NCI-H146 treated with DMSO at 0.1 percent for 48 hours (cell line): ENCODE data around the gene ASB4.
"Not testable (repeated sequence)": the region's sequence is repeated elsewhere in the genome, so short reads cannot be mapped to it uniquely, and the experiment has no call there.

Source experiments
- DNase-seq: peaks from one replicate; lab custom pipeline; 2025; ENCODE audit not compliant: unreplicated experiment; lab: John Stamatoyannopoulos, UW

Gene ASB4, protein sequence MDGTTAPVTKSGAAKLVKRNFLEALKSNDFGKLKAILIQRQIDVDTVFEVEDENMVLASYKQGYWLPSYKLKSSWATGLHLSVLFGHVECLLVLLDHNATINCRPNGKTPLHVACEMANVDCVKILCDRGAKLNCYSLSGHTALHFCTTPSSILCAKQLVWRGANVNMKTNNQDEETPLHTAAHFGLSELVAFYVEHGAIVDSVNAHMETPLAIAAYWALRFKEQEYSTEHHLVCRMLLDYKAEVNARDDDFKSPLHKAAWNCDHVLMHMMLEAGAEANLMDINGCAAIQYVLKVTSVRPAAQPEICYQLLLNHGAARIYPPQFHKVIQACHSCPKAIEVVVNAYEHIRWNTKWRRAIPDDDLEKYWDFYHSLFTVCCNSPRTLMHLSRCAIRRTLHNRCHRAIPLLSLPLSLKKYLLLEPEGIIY

GRCh38 chr7:95485391-95486123, at the start of gene ASB4:
Gene ASB4 (plus strand): TSS chr7:95485943. CDS start chr7:95485972, 29 bp downstream.
- no peak for DNase-seq

DNA sequence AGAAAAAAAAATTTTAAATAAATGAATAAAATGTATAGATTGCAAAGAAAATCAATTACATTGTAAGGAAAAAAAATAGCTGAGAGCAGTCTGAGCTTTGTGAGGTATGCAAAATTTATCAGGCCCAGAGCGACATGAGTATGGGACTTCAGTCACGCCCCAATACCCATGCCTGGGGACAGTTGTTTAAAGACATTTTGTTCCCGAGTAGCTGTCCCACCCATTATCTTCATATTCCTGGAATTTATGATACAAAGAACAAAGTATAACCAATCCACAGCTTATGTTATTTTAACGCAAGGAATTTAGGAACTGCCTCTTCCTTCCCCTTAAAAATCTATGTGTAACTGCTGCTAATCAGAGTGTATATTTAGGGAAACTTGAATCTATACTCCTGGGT, 49.3 kb upstream of the ASB4 start:
- DNase-seq: no peak

- DNase-seq: no peak
Measured at GRCh38 chr7:95440394-95441038, 45.2 kb upstream of the ASB4 start.

DNA sequence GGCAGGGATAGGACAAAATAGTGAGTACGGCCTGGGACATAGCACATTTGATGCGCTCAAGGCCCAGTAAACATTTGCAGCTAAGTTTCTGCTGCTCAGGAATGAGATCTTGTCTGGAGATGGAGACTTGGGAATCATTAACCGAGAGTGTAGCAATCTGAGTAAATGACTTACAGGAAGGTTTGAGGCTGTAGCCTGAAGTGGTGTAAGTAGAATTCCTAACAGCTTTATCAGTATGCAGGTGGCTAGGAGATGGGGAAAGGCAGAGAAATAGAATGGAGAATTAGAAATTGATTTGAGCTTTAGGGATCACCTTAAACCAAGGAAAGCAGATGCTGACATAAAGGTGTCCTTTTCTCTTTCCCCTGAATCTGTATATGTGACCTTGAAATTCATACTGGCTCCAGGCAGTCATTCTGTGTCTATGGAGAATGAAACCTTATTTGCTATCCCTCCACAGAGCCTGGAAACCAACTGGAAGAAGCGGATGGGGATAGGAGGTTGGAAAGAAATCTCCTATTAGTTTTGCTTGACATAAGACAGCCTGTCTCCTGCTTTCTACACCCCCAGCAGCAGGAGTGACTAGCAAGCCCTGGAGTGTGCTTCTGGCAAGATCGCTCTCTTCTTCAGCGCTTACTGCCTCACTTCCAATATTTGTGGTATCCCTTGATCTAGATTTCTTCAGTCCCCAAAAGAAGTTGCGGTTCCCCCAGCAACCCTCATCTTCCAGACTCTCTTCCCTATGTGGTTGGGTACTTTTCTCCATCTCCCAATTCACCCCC, 44.5 kb upstream of the ASB4 start:
- no peak for DNase-seq

DNA sequence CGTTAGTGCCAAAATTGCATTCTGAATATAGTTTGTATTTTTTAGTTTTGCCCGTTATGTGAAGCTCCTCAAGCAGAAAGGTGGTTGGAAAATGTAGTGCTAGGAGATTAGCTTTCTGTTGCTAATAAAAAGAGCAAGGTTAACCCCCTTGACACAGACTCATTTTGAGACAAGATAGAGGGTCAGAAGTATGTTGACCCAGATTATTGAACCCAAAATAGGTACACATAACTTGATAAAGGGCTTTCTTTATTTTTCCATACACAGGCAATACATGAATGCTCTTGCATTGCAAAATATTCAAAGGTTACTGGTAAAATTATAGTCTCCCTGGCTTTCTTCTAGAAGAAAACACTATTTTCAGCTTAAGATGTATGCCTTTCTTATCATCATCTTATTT, 40.9 kb upstream of the ASB4 start:
- no peak for DNase-seq

- no peak for DNase-seq
Measured at GRCh38 chr7:95446618-95447017, 39.1 kb upstream of the ASB4 start.

DNA sequence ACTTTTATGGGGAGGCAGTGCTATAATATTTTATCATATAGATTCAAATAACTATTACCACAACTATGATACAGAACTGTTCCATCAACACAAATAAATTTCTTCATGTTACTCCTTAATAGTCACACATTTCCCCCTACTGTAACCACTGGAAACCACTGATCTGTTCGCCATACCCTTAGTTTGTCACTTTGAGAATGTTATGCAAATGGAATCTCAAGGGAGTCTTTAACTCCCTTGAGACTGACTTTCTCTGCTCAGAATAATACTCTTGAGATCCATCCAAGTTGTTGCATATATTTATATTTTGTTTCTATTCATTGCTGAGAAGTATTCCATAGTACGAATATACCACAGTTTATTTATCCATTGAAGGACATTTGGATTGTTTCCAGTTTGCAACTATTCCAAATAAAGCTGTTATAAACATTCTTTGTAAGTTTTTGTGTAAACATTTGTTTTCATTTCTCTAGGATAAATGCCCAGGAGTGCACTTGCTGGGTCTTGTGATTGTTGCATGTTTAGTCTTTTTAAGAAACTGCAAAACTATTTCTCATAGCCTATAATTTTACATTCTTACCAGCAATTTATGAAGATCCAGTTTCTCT, 31.2 kb upstream of the ASB4 start:
- no peak for DNase-seq

- DNase-seq: no peak
Measured at GRCh38 chr7:95457947-95458346, 27.8 kb upstream of the ASB4 start.

GRCh38 chr7:95460653-95461052, 25.1 kb upstream of the ASB4 start:
- DNase-seq: not testable (repeated sequence)

DNA sequence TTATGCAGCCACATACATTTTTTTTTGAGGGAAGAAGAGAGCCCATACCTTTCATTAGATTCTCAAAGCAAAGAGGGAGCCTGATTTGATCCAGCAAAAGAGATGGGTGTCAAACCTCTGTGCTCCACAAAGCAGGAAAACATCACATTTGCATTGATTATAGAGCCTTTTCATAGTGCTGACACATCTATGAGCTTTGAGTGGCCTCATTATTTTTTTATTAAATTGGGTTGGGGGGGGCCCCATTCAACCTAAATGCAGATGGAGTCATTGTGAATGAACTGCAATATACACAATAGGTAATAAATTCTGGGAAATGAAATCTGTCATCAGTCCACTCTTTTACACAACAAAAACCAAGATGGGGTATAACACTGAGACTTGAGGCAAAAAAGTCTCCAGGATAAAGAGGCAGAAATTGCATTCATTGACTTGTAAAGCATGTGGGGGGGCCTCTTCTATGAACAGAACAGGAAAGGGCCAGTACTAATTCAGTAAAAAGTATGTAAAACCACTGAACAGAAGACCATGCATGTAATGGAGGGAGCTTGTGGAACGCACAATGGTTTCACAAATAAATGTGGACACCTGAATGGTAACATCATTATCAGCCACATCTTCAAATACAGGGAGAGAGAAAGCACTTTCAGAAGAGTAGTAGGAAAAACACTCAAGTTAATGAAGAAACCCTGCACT, 17.7 kb upstream of the ASB4 start:
- no peak for DNase-seq

GRCh38 chr7:95469187-95469586, 16.6 kb upstream of the ASB4 start:
- DNase-seq: peak; percentile 10

DNA sequence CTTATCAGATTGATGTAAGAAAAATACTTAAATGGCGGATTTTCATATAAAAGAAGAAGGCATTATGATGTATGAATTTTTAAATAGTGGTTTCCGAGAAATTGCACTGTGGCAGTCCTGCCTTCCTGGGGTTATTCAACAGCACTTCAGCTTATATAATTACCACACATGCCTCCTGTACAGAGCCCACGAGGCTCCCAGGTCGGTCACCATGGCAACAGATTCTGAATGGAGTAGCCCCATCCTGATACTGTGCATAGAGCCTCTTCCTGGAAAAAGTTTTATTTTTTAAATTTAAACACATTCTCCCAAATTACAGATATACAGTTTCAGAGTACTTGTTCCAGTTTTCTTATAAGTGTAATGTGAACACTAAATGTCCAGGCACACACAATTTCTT, 15.9 kb upstream of the ASB4 start:
- DNase-seq: peak; percentile 90

- peak; percentile 89 for DNase-seq
Measured at GRCh38 chr7:95470452-95470851, 15.3 kb upstream of the ASB4 start.

DNA sequence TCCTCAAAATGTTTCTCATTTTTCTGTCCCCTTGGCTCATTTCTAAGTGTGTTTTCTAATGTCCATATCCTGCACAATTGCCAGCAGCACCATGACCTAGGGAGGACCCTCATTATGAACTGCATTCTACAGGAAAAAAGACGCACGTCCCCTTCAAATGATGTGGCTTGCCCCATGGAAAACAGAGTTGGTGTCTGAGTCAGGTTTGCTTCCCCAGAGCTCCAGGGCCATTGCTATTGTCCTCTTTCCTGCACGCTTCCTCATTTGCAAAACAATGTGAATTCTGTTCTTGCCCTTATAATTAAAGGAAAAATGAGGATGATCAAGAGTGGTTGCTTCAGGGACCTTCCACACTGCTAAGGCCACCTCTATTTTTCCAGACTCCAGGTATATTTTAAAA, 14.7 kb upstream of the ASB4 start:
- DNase-seq: peak; percentile 49

GRCh38 chr7:95472581-95473161, 13.1 kb upstream of the ASB4 start:
- peak; percentile 51 for DNase-seq

DNA sequence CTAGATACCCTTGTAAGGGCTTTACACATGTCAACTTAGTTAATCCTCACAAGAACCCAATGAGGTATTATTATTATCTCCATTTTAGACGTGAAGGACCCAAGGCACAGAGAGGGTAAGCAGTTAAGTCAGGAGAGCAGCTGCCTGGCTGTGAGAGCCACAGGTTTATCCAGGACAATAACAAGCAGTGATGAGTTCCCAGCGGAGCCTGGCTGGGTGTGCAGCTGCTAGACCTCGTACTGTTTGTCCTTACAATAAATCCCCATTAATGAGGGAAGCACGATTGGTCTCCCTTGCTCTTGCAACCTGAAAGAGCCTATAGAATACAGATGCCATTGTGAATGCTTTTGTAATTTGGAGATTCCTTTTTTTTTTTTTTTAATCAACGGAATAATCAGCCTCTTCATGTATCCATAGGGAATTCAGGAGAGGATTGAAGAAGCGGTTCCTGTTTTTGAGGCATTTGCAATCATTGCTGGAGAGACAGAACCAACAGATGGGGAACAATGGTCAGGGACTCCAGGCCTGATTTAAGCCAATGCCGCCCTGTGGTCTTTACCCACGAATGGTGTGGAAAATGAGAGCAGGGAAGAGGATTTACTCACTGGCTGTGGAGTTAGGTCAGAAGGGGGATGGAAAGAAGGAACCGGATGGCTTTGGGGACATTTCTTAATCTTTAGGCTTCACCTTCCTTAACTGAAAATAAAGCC, 12.3 kb upstream of the ASB4 start:
- peak; percentile 90 for DNase-seq

GRCh38 chr7:95476072-95476847, 9.5 kb upstream of the ASB4 start:
- peak; percentile 60 for DNase-seq

DNA sequence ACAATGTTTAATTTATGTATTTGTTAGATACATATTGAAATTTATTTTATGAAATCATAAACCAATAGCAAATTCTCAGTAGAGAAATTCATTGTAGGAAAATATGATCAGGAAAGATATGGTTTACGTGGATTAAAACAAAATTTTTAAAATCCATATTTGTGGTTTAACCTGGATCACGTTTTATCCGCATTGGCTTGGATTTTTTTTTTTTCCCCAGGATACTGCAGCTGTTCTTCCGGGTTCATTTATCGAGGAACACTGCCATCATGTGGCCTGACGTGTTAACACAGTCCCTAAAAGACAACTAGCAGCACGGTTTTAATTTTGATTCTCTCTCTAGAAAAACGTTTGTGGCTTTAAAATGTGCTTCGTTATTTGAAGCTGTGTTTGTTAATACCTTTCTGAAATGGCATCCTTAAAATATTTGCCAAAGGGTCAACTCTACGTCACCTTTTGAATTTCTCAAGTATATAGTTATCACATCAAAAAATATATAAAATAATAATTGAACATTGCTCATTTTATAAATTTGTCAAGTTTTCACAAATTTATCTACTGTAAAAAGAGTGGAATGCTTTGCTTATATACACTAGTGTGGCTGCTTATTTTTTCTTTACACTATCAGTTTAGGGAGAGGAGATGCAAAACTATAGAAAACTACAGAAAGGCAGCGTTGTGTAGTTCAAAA, 8.7 kb upstream of the ASB4 start:
- peak; percentile 67 for DNase-seq
